Pericardium fibroblast (primary cell): Measurements from ENCODE around the gene VPS13A. TPM values are rescaled to one million over a fixed set of nuclear protein-coding genes. Genes with fewer than 3 reads are reported as not detected.

Experiments used
- total RNA-seq: library from RNA; depleted of rRNA; stranded (reverse); fragments of >200 nt; gene quantifications from 2 replicates; pipeline ENCODE4 v1.2.3, GENCODE V29; 2015

The VPS13A gene
- total RNA-seq: 5.1 and 6.8 TPM in 2 replicates

GRCh38 chr9:77177143-77177893, at the start of gene VPS13A:
VPS13A (plus strand) TSS chr9:77177534; CDS start chr9:77177705, 171 bp downstream.

Other genes starting within 250 kb of the VPS13A start
- gene FOXB2, start 157.9 kb upstream of the VPS13A start, total RNA-seq: not detected in 2 replicates